Neural progenitor cell (in vitro differentiated cells): ENCODE results near the gene RPS6KA2. TPM values are rescaled to one million over a fixed set of nuclear protein-coding genes. Genes with fewer than 3 reads are reported as not detected.
A peak's percentile ranks its signal among the peaks of the same experiment; 100 is the strongest.

ENCODE experiments used
- DNase-seq: peaks from one replicate; pipeline ENCODE4 v3.0.0-alpha.2; 2016; ENCODE audit warnings: low spot score
- H2AFZ ChIP-seq: fragments of 200-600 bp; sonication (generic); replicated peaks from 2 replicates; pipeline ENCODE4 v1.6.1; 2016; ENCODE audit warnings: antibody characterized with exemption
- H3F3A ChIP-seq: fragments of 200-600 bp; sonication (generic); 2 replicates; pipeline ENCODE4 v1.6.1; 2016; ENCODE audit warnings: antibody characterized with exemption, low read depth
- H3K27ac ChIP-seq: fragments of 200-600 bp; sonication (generic); 2 replicates; pipeline ENCODE4 v1.5.1; 2016; ENCODE audit warnings: mild to moderate bottlenecking
- H3K27me3 ChIP-seq: fragments of 200-600 bp; sonication (generic); 2 replicates; pipeline ENCODE4 v1.6.1; 2016; ENCODE audit warnings: mild to moderate bottlenecking, moderate library complexity
- H3K36me3 ChIP-seq: fragments of 200-600 bp; sonication (generic); 2 replicates; pipeline ENCODE4 v1.5.1; 2016
- H3K4me1 ChIP-seq: fragments of 200-600 bp; sonication (generic); 2 replicates; pipeline ENCODE4 v1.6.1; 2016; ENCODE audit warnings: mixed run types
- H3K4me2 ChIP-seq: fragments of 200-600 bp; sonication (generic); 2 replicates; pipeline ENCODE4 v1.6.1; 2016
- H3K4me3 ChIP-seq: fragments of 200-600 bp; sonication (generic); 2 replicates; pipeline ENCODE4 v1.5.1; 2016
- H3K79me2 ChIP-seq: fragments of 200-600 bp; sonication (generic); 2 replicates; pipeline ENCODE4 v1.6.1; 2016; ENCODE audit warnings: low read depth
- H3K9ac ChIP-seq: fragments of 200-600 bp; sonication (generic); 2 replicates; pipeline ENCODE4 v1.6.1; 2016
- H3K9me3 ChIP-seq: fragments of 200-600 bp; sonication (generic); 2 replicates; pipeline ENCODE4 v1.5.1; 2016; ENCODE audit warnings: low read depth
- H4K20me1 ChIP-seq: fragments of 200-600 bp; sonication (generic); 2 replicates; pipeline ENCODE4 v1.6.1; 2016; ENCODE audit warnings: low read depth
- H3K27ac Mint-ChIP-seq: 3 replicates; pipeline ENCODE4 v1.8.0; 2021; ENCODE audit warnings: mixed read lengths
- H3K27me3 Mint-ChIP-seq: 2 replicates; pipeline ENCODE4 v1.8.0; 2022; ENCODE audit warnings: low read depth, mild to moderate bottlenecking, inconsistent platforms, moderate library complexity, mixed read lengths; ENCODE audit not compliant: insufficient read depth
- H3K36me3 Mint-ChIP-seq: 3 replicates; pipeline ENCODE4 v1.8.0; 2021; ENCODE audit warnings: mixed read lengths
- H3K4me1 Mint-ChIP-seq: 3 replicates; pipeline ENCODE4 v1.8.0; 2021; ENCODE audit warnings: mixed read lengths
- H3K4me3 Mint-ChIP-seq: 3 replicates; pipeline ENCODE4 v1.8.0; 2021; ENCODE audit warnings: mild to moderate bottlenecking, moderate library complexity, mixed read lengths
- H3K9me3 Mint-ChIP-seq: 3 replicates; pipeline ENCODE4 v1.8.0; 2020; ENCODE audit warnings: mixed read lengths
- EZH2 ChIP-seq: fragments of 200-600 bp; sonication (generic); IDR thresholded peaks from 2 replicates; pipeline ENCODE4 v1.6.1; 2017; ENCODE audit warnings: antibody characterized with exemption, mild to moderate bottlenecking, moderate library complexity
- EZH2phosphoT487 ChIP-seq: fragments of 200-600 bp; sonication (generic); IDR thresholded peaks from 2 replicates; pipeline ENCODE4 v1.6.1; 2017; ENCODE audit warnings: antibody characterized with exemption
- total RNA-seq: library from RNA; depleted of rRNA; stranded (reverse); fragments of >200 nt; gene quantifications from 2 replicates; pipeline ENCODE4 v1.2.3, GENCODE V29; 2015; ENCODE audit warnings: low replicate concordance
- TF ChIP-seq, protein P1 (sequence below): fragments of 200-600 bp; sonication (generic); IDR thresholded peaks from 2 replicates; pipeline ENCODE4 v1.5.1; 2017; ENCODE audit warnings: antibody characterized with exemption, mild to moderate bottlenecking

The RPS6KA2 gene
- total RNA-seq, 1 donor from 2014 or later: 8.2 TPM

DNA sequence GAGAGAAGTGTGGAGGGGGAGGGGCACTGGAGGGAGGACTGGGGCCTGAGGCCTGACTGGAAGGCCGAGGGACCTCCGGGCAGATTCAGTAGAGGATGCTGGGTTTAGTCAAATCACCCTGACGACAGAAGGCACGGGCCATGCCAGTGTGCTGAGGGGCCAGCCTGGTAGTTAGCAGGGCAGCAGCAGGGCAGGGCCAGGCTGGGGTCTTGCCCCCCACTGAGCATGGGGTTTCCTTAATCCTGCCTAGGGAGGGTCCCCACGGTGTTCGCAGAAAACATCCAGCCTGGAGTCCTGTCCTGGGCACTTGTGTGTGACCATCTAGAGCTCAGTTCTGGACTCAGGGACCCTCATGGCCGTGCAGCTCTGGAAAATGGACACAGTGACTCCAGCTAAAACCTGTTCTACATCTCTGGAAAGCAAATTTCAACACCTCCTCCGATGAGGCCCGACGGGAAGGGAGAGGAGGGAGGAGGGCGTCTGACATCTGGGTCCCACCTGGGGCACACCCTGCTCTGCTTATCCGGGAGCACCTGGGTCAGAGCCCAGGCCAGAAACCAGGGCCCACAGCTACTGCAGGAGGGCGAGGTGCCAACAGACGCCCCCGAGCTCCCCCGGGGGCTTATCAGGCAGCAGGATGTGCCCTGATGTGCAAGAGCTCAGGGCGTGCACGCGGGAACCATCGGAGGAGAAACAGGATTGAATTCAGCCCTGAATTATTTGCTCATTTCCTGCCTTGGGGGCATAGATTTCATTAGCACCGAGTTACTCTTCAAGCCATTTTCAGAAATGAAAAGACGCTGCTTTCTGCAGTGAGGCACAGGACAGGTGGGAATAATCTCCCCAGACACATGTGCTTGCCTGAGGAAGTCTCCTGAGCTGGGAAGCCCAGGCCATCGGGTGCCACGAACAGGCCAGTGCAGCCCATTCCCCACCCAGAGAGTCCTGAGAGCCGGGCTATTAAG, 166.3 kb downstream of the RPS6KA2 start:
- H3K27me3 Mint-ChIP-seq: peaks cover 3% of the 10 kb centered on the region
- Histone ChIP-seq H3K9ac (no peak overlapping the region), H2AFZ (no peak overlapping the region), H3K36me3 (no peaks in the 10 kb centered on the region), H3K4me3 (no peak overlapping the region), H3K4me2 (no peak overlapping the region), H3K9me3 (no peaks in the 10 kb centered on the region), H4K20me1 (no peaks in the 10 kb centered on the region), H3K79me2 (no peaks in the 10 kb centered on the region), H3K4me1 (no peaks in the 10 kb centered on the region), H3K27ac (no peak overlapping the region), H3F3A (no peaks in the 10 kb centered on the region), H3K27me3 (no peaks in the 10 kb centered on the region)
- DNase-seq: no peak
- peak overlapping the region; percentile 87 for H3K27ac Mint-ChIP-seq
- H3K36me3 Mint-ChIP-seq: peaks cover 24% of the 10 kb centered on the region
- no peak overlapping the region for H3K4me3 Mint-ChIP-seq
- TF ChIP-seq EZH2phosphoT487 (no peak), EZH2 (no peak)
- TF ChIP-seq, protein P1, sequence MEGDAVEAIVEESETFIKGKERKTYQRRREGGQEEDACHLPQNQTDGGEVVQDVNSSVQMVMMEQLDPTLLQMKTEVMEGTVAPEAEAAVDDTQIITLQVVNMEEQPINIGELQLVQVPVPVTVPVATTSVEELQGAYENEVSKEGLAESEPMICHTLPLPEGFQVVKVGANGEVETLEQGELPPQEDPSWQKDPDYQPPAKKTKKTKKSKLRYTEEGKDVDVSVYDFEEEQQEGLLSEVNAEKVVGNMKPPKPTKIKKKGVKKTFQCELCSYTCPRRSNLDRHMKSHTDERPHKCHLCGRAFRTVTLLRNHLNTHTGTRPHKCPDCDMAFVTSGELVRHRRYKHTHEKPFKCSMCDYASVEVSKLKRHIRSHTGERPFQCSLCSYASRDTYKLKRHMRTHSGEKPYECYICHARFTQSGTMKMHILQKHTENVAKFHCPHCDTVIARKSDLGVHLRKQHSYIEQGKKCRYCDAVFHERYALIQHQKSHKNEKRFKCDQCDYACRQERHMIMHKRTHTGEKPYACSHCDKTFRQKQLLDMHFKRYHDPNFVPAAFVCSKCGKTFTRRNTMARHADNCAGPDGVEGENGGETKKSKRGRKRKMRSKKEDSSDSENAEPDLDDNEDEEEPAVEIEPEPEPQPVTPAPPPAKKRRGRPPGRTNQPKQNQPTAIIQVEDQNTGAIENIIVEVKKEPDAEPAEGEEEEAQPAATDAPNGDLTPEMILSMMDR: no peak
- peaks cover 7% of the 10 kb centered on the region for H3K9me3 Mint-ChIP-seq
- peaks cover 3% of the 10 kb centered on the region for H3K4me1 Mint-ChIP-seq

DNA sequence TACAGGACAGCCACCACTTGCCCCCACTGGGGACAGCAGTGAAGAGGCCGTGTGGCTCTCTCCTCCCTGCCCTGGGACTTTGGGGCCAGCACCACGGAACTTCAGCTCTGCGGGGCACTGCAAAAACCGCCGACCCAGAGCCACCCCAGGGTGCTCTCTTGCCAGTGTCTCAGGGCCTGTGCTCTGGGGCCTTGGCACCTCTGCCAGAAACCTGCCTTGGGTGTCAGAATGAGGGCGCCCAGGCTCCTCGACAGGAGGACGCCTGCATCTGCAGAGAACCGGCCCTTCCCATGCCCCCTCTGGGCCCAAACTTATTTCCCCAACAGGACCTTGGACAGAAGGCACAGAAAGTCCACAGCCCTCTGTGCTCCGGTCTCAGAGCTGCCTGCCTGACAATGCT, 167.1 kb downstream of the RPS6KA2 start:
- Histone ChIP-seq H3K9me3 (no peaks in the 10 kb centered on the region), H3K27me3 (no peaks in the 10 kb centered on the region), H3K9ac (no peak overlapping the region), H3K4me1 (no peaks in the 10 kb centered on the region), H4K20me1 (no peaks in the 10 kb centered on the region), H3K4me3 (no peak overlapping the region), H3F3A (no peaks in the 10 kb centered on the region), H3K36me3 (no peaks in the 10 kb centered on the region), H3K4me2 (no peak overlapping the region), H3K27ac (no peak overlapping the region), H3K79me2 (no peaks in the 10 kb centered on the region), H2AFZ (no peak overlapping the region)
- Mint-ChIP-seq H3K9me3 (peaks cover 7% of the 10 kb centered on the region), H3K36me3 (peaks cover 24% of the 10 kb centered on the region), H3K27me3 (peaks cover 3% of the 10 kb centered on the region), H3K4me3 (peak overlapping the region; percentile 30), H3K27ac (no peak overlapping the region), H3K4me1 (peaks cover 3% of the 10 kb centered on the region)
- TF ChIP-seq, protein P1: no peak
- TF ChIP-seq EZH2phosphoT487 (no peak), EZH2 (no peak)
- no peak for DNase-seq

GRCh38 chr6:166459272-166459671, 167.8 kb downstream of the RPS6KA2 start:
- Mint-ChIP-seq H3K4me1 (peaks cover 3% of the 10 kb centered on the region), H3K9me3 (peaks cover 7% of the 10 kb centered on the region), H3K27me3 (peaks cover 3% of the 10 kb centered on the region), H3K27ac (no peak overlapping the region), H3K36me3 (peaks cover 28% of the 10 kb centered on the region), H3K4me3 (no peak overlapping the region)
- H3K9ac ChIP-seq: no peak overlapping the region
- TF ChIP-seq EZH2phosphoT487 (no peak), EZH2 (no peak)
- TF ChIP-seq, protein P1: no peak
- no peak overlapping the region for H3K4me3 ChIP-seq
- no peak for DNase-seq
- H3K4me1 ChIP-seq: no peaks in the 10 kb centered on the region
- no peaks in the 10 kb centered on the region for H3K27me3 ChIP-seq
- H3K27ac ChIP-seq: no peak overlapping the region
- no peaks in the 10 kb centered on the region for H3K9me3 ChIP-seq
- no peak overlapping the region for H2AFZ ChIP-seq
- H3K79me2 ChIP-seq: no peaks in the 10 kb centered on the region
- no peaks in the 10 kb centered on the region for H4K20me1 ChIP-seq
- H3K36me3 ChIP-seq: no peaks in the 10 kb centered on the region
- no peak overlapping the region for H3K4me2 ChIP-seq
- no peaks in the 10 kb centered on the region for H3F3A ChIP-seq
